K562 (cell line): ENCODE results near the gene NFAM1. TPM values are rescaled to one million over a fixed set of nuclear protein-coding genes. Genes with fewer than 3 reads are reported as not detected.

Experiments used
- ATAC-seq: fragments of 200-7000 bp; cut with Tn5 transposase; 3 replicates; pipeline ENCODE4 v1.9.1; 2020; ENCODE audit warnings: moderate library complexity
- BruUV-seq: library from RNA; stranded (reverse); fragments of 400-500 nt; replicated peaks from 2 replicates; lab custom pipeline; 2021; lab: Mats Ljungman, UMichigan
- CTCF ChIA-PET: fragments of 300-600 bp; formaldehyde crosslinking; extraction: SDS; loops from one replicate; lab custom pipeline; 2021; ENCODE audit warnings: low intra/inter-chr PET ratio; lab: Yijun Ruan, JAX
- POLR2A ChIA-PET: fragments of 300-600, 350-650 bp; sonication (Branson Sonifier 250); formaldehyde crosslinking; extraction: SDS; loops from one replicate; lab custom pipeline; 2021; ENCODE audit warnings: antibody characterized with exemption, inconsistent platforms; lab: Yijun Ruan, JAX
- DNase-seq, 4 experiments: peaks; one replicate each; pipeline versions ENCODE4 v3.0.0 to v3.0.0-alpha.2; 2011 to 2018; ENCODE audit warnings: low spot score in 3 of 4, mixed read lengths in 3 of 4; ENCODE audit errors: extremely low read depth in 1 of 4
- FAIRE-seq: peaks from 2 replicates; lab custom pipeline; 2011; peaks lifted over from hg19 to GRCh38; lab: Jason Lieb, UNC
- H2AFZ ChIP-seq: 2 replicates; pipeline ENCODE4 v1.6.0; 2011; ENCODE audit warnings: low read depth, low read length, control low read depth, inconsistent platforms
- H3K27ac ChIP-seq: fragments of 200-600 bp; 3 replicates; pipeline ENCODE4 v1.8.0; 2011; ENCODE audit warnings: low read depth, mild to moderate bottlenecking, control low read depth, inconsistent platforms, low read length, moderate library complexity, mixed read lengths; ENCODE audit errors: extremely low read depth
- H3K27me3 ChIP-seq, 2 experiments: fragments of 300-600 bp in 1 of 2; 2 replicates in 1 of 2; 3 replicates in 1 of 2; pipeline versions ENCODE4 v1.6.0 to v1.8.0; 2011; ENCODE audit warnings: inconsistent platforms in 2 of 2, low read length in 2 of 2, mild to moderate bottlenecking in 1 of 2, mixed read lengths in 1 of 2, moderate library complexity in 1 of 2; ENCODE audit not compliant: control insufficient read depth in 2 of 2, insufficient read depth in 2 of 2
- H3K36me3 ChIP-seq: fragments of 300-600 bp; 3 replicates; pipeline ENCODE4 v1.8.0; 2011; ENCODE audit warnings: mild to moderate bottlenecking, low read length, inconsistent platforms; ENCODE audit not compliant: control insufficient read depth, insufficient read depth
- H3K4me1 ChIP-seq, 2 experiments: fragments of 200-600 bp in 1 of 2; replicated peaks in 1 of 2; 2 replicates in 1 of 2; 3 replicates in 1 of 2; pipeline versions ENCODE4 v1.5.1 to v1.8.0; 2011; ENCODE audit warnings: inconsistent platforms in 2 of 2, low read length in 2 of 2, mild to moderate bottlenecking in 1 of 2, mixed read lengths in 1 of 2, moderate library complexity in 1 of 2; ENCODE audit not compliant: control insufficient read depth in 2 of 2, insufficient read depth in 2 of 2
- H3K4me2 ChIP-seq: 2 replicates; pipeline ENCODE4 v1.6.1; 2011; ENCODE audit warnings: low read length, control low read depth, inconsistent platforms, mixed read lengths; ENCODE audit not compliant: insufficient read depth
- H3K4me3 ChIP-seq: fragments of 200-600 bp; sonication (generic), shearing (Covaris generic); 2 replicates; pipeline ENCODE4 v1.5.1; 2016; ENCODE audit warnings: control low read depth, inconsistent platforms
- H3K79me2 ChIP-seq: fragments of 200-600 bp; 3 replicates; pipeline ENCODE4 v1.8.0; 2011; ENCODE audit warnings: low read length, inconsistent platforms; ENCODE audit not compliant: control insufficient read depth, insufficient read depth
- H3K9ac ChIP-seq, 2 experiments: 2 replicates each; pipeline versions ENCODE4 v1.6.0 to v1.6.1; 2011; ENCODE audit warnings: low read depth in 2 of 2, low read length in 2 of 2, control low read depth in 1 of 2, inconsistent platforms in 1 of 2, mild to moderate bottlenecking in 1 of 2, mixed read lengths in 1 of 2; ENCODE audit not compliant: insufficient read depth in 1 of 2
- H3K9me1 ChIP-seq: one replicate; pipeline ENCODE4 v1.6.0; 2011; ENCODE audit warnings: inconsistent platforms, mild to moderate bottlenecking, low read length, moderate library complexity; ENCODE audit not compliant: control insufficient read depth, insufficient read depth
- H3K9me3 ChIP-seq: replicated peaks from 2 replicates; pipeline ENCODE4 v1.5.1; 2011; ENCODE audit warnings: low read depth, low read length, inconsistent platforms; ENCODE audit not compliant: control insufficient read depth, insufficient read depth
- H4K20me1 ChIP-seq: replicated peaks from 2 replicates; pipeline ENCODE4 v1.6.1; 2011; ENCODE audit warnings: low read length, inconsistent platforms, mixed read lengths; ENCODE audit not compliant: control insufficient read depth, insufficient read depth
- ETV6 ChIP-seq, 3 experiments: fragments of 150-350 bp in 1 of 3; sonication (generic) in 1 of 3; formaldehyde crosslinking in 1 of 3; IDR thresholded peaks; 2 replicates each; pipeline versions ENCODE4 v1.6.1 to v1.8.0; 2014 to 2022; ENCODE audit warnings: borderline replicate concordance in 2 of 3, low read depth in 2 of 3, antibody characterized with exemption in 1 of 3, low read length in 1 of 3, mild to moderate bottlenecking in 1 of 3, missing genetic modification reagents in 1 of 3
- MXI1 ChIP-seq: IDR thresholded peaks from 2 replicates; pipeline ENCODE4 v1.6.1; 2011; ENCODE audit warnings: low read depth, mild to moderate bottlenecking, improper control_type of control experiment, low read length
- NBN ChIP-seq: fragments of 450-650 bp; IDR thresholded peaks from 2 replicates; pipeline ENCODE4 v1.6.1; 2016; ENCODE audit warnings: low read depth, mild to moderate bottlenecking
- RBM39 ChIP-seq: fragments of 200-400 bp; formaldehyde crosslinking; optimal IDR thresholded peaks from 2 replicates; pipeline ENCODE3; 2018; ENCODE audit warnings: low read depth, low read length
- TBP ChIP-seq: optimal IDR thresholded peaks from 2 replicates; pipeline ENCODE3; 2011; ENCODE audit warnings: low read depth, low read length, improper control_type of control experiment
- ZBTB5 ChIP-seq: fragments of 450-650 bp; IDR thresholded peaks from 2 replicates; pipeline ENCODE4 v1.6.1; 2017; ENCODE audit warnings: antibody characterized with exemption
- WGBS: fragments of 100-300 bp; shearing (Covaris generic); methylation state at CpG from one replicate; pipeline ENCODE4 v1.1.6; 2016; ENCODE audit warnings: low coverage, mixed read lengths; ENCODE audit not compliant: insufficient coverage; ENCODE audit errors: missing lambda C conversion rate; 5-methylcytosine and 5-hydroxymethylcytosine counted together
- in situ Hi-C: fragments of 300-500 bp; cut with MboI; formaldehyde crosslinking; loops from 4 replicates; pipeline ENCODE4 v1.15.0; 2018; ENCODE audit warnings: inconsistent platforms, mixed read lengths
- intact Hi-C: fragments of 100-400 bp; cut with micrococcal nuclease; formaldehyde crosslinking; loops from 2 replicates; pipeline ENCODE4 v1.14.2; 2022
- polyA plus RNA-seq, 8 experiments: library from polyadenylated mRNA; depleted of rRNA in 4 of 8; stranded (reverse) in 5 of 8; unstranded in 3 of 8; fragments of >200 nt; fragmentation: Nextera tagmentation in 2 of 8; fragmentation: Illumina TruSeq in 1 of 8; extraction: Ambion mirVana in 2 of 8; extraction: Trizol in 1 of 8; gene quantifications; 2 replicates each; pipeline versions ENCODE4 v1.2.1 to v1.2.3, GENCODE V29; 2011 to 2014; ENCODE audit warnings: inconsistent platforms in 1 of 8, missing spikeins in 1 of 8
- total RNA-seq, 7 experiments: library from RNA; depleted of rRNA in 6 of 7; stranded (reverse); fragments of >200 nt in 6 of 7; fragmentation: Illumina TruSeq in 2 of 7; extraction: Trizol in 2 of 7; gene quantifications; 2 replicates each; pipeline versions ENCODE4 v1.2.1 to v1.2.3, GENCODE V29; 2011 to 2021; ENCODE audit warnings: low replicate concordance in 1 of 7
- TF ChIP-seq, protein P1 (sequence below), 2 experiments: IDR thresholded peaks; 2 replicates each; pipeline ENCODE4 v1.6.1; 2012; ENCODE audit warnings: improper control_type of control experiment in 2 of 2, low read depth in 2 of 2, low read length in 2 of 2, borderline replicate concordance in 1 of 2

NFAM1 gene
- total and polyA plus RNA-seq, 9 of the 15 experiments (the other 6 are each of a cell fraction or from before 2014, with no cell fraction given) = 0.01 to 0.18 (median 0.03) TPM; not detected in 5

DNA sequence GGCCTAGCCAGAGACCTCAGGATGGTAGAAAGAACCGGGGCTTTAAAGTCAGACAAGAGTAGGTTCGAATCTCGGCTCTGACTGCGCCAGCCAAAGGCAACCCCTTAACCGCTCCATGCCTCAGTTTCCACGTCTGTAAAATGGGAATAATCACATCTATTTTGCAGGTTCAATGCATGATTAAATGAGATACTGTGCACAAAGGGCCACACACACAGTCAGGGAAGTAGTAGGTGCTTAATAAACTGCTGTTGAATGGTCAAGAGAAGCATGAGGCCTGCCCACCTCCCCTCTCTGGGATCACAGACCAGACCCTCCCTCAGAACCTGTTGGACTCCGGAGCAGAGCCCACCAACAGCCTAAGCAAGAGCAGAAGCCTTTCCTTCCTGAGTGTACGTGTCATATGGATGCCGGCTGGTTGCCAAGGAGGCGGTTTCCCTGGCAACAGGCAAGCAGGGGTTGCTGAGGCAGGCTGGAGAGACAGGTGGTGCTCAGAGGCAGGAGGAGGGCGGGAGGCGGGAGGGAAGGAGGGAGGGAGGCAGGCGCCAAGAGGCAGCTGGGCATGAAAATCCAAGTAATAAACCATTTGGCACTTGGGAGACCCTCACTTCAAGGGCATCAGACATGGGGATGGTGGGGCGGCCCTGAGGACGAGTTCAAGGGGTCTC is 43.9 kb downstream of the NFAM1 start (continued):
- TF ChIP-seq NBN = no peak
- TF ChIP-seq MXI1 = 0 out of 2 replicates have a peak, but pooled peaks have one; percentile 26
- no peak for TF ChIP-seq RBM39
- TF ChIP-seq ZBTB5 = no peak

DNA sequence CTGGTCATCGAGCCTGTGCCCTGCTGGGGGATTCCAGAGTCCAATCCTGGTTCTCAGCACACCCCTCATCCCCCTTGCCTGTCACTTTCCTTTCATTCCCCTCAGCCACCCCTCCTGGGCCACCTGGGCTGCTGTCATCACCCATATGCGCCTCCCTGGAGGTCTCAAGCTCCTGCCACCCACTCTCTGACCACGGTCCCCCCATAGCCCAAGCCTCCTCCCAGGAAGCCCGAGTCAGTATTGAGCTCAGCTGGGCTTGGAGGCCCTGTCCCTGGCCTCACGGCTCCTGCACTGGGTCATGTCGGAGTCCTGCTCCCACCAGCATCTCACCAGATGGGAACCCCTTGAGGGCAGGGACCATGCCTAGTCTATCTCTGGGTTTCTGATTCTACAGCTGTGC is 44.6 kb downstream of the NFAM1 start:
- Histone ChIP-seq H4K20me1 (no peaks in the 10 kb centered on the region), H2AFZ (no peak overlapping the region), H3K79me2 (no peaks in the 10 kb centered on the region), H3K36me3 (no peaks in the 10 kb centered on the region), H3K27ac (no peak overlapping the region), H3K9me1 (no peaks in the 10 kb centered on the region), H3K9me3 (no peaks in the 10 kb centered on the region), H3K4me2 (no peak overlapping the region), H3K9ac (no peak overlapping the region), H3K4me1 (peaks cover 0 to 9% of the 10 kb centered on the region in 2 experiments; a peak in 2 of 5 replicates), H3K27me3 (peaks cover 0 to 4% of the 10 kb centered on the region in 2 experiments; a peak in 2 of 5 replicates), H3K4me3 (no peak overlapping the region)
- ATAC-seq = no peak
- no TSS peak for BruUV-seq
- intact Hi-C loops = no loop called here
- DNase-seq = no peak
- TF ChIP-seq, protein P1, sequence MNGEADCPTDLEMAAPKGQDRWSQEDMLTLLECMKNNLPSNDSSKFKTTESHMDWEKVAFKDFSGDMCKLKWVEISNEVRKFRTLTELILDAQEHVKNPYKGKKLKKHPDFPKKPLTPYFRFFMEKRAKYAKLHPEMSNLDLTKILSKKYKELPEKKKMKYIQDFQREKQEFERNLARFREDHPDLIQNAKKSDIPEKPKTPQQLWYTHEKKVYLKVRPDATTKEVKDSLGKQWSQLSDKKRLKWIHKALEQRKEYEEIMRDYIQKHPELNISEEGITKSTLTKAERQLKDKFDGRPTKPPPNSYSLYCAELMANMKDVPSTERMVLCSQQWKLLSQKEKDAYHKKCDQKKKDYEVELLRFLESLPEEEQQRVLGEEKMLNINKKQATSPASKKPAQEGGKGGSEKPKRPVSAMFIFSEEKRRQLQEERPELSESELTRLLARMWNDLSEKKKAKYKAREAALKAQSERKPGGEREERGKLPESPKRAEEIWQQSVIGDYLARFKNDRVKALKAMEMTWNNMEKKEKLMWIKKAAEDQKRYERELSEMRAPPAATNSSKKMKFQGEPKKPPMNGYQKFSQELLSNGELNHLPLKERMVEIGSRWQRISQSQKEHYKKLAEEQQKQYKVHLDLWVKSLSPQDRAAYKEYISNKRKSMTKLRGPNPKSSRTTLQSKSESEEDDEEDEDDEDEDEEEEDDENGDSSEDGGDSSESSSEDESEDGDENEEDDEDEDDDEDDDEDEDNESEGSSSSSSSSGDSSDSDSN (IDR thresholded peaks at IDR 0.05; ENCODE audit: borderline replicate concordance in 1 of 2, low read depth in 2 of 2, low read length in 2 of 2) = peak; percentile 74 to 99; a peak in 2 of 4 replicates
- peak; percentile 80 for TF ChIP-seq TBP
- TF ChIP-seq ETV6 (IDR thresholded peaks at IDR 0.05; ENCODE audit: borderline replicate concordance in 1 of 2, low read depth in 2 of 2, low read length in 1 of 2) = no peak
- TF ChIP-seq ETV6 (CRISPR knock-in tag; IDR thresholded peaks at IDR 0.05; ENCODE audit: borderline replicate concordance) = no peak
- 0% methylated on average over 2 of the region's 6 CpGs for WGBS
- in situ Hi-C loops = no loop called here
- ChIA-PET POLR2A (interaction anchor here (0.6 kb wide), 2 partner anchors 182 to 235 kb away, joined by 3 read pairs; no protein-coding TSS in a partner anchor), CTCF (no interaction called here)
- FAIRE-seq = no peak
